Body of pancreas (tissue), 4 donors: ENCODE data around the gene TSHZ2.

Experiments
- CTCF ChIP-seq, 7 experiments: fragments of 450-650 bp in 4 of 7; fragments of 200-600 bp in 3 of 7; sonication (generic) in 3 of 7; IDR thresholded peaks; one replicate each; pipeline ENCODE4 v1.5.1; 2016 to 2019; ENCODE audit warnings: antibody characterized with exemption in 7 of 7
- POLR2A ChIP-seq, 3 donors: fragments of 450-650 bp; IDR thresholded peaks; one replicate each; pipeline ENCODE4 v1.6.1; 2016; ENCODE audit warnings: antibody characterized with exemption in 3 of 3, mild to moderate bottlenecking in 2 of 3

DNA sequence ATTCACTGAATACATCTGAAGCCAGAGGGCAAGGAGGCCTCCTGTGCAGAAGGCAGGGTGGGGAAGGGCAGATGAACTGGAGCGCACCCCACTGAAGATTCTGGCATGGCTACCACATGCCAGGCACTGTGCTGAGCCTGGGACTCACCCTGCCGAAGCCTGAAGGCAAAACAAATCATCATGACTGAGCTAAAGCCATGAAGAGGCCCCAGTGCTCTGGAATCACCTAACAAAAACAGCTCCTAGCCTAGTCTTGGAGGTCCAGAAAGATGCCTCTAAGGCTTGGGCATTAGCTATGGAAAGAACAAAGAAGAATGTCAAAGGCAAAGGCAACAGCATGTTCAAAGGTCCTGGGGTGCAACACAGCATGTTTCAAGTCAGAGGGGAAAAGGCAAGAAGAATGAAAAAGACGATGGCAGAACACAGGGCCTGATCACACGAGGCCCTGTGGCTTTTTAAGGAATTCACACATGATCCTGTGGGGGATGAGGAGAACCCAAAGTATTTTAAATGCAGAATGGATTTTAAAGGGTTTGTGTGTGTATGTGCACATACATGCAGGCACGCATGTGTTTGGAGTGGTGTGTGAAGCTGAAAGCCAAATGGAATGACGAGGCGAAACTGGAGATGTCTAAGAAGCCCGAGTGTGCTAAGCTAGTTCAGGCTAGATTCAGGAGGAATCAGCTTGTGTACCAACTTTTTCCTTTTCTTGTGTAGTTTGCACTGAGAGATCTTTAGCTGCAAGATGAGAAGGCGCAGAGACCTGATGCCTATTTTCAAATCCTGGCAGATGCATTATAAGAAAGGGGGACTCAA is 360.1 kb downstream of the TSHZ2 start:
- no peak for TF ChIP-seq POLR2A (IDR thresholded peaks at IDR 0.05)
- no peak for TF ChIP-seq CTCF (IDR thresholded peaks at IDR 0.05)
